Suppressor macrophage treated with lipopolysaccharide for 4 hours (primary cell): ENCODE results near the gene GREM2.

Experiments
- DNase-seq: peaks from one replicate; pipeline ENCODE4 v3.0.0-alpha.2; 2020

GREM2 gene

GRCh38 chr1:240611619-240612480 lies at the start of gene GREM2:
Gene GREM2, minus strand, starts transcription at chr1:240612155. Its CDS starts 118,680 bp downstream, at chr1:240493475.
- no peak for DNase-seq

- no peak for DNase-seq
These were observed 46.5 kb upstream of the GREM2 start for GRCh38 chr1:240658312-240658960.

GRCh38 chr1:240656531-240656930 lies 44.6 kb upstream of the GREM2 start:
- DNase-seq = no peak

GRCh38 chr1:240652961-240653409 lies 41.0 kb upstream of the GREM2 start:
- no peak for DNase-seq

GRCh38 chr1:240652549-240652948 lies 40.6 kb upstream of the GREM2 start:
- no peak for DNase-seq

GRCh38 chr1:240650877-240651276 lies 38.9 kb upstream of the GREM2 start:
- no peak for DNase-seq

- DNase-seq = no peak
These were observed 38.1 kb upstream of the GREM2 start for GRCh38 chr1:240649733-240650721.

- no peak for DNase-seq
These were observed 34.8 kb upstream of the GREM2 start for GRCh38 chr1:240646571-240647240.

- DNase-seq = no peak
These were observed 32.8 kb upstream of the GREM2 start for GRCh38 chr1:240644732-240645131.

GRCh38 chr1:240635466-240636256 lies 23.7 kb upstream of the GREM2 start:
- no peak for DNase-seq

- DNase-seq = no peak
These were observed 18.5 kb upstream of the GREM2 start for GRCh38 chr1:240630409-240630808.

- no peak for DNase-seq
These were observed 9.3 kb upstream of the GREM2 start for GRCh38 chr1:240621249-240621648.

GRCh38 chr1:240619906-240620621 lies 8.1 kb upstream of the GREM2 start:
- DNase-seq = no peak

GRCh38 chr1:240619357-240619756 lies 7.4 kb upstream of the GREM2 start:
- no peak for DNase-seq

- no peak for DNase-seq
These were observed 7.0 kb upstream of the GREM2 start for GRCh38 chr1:240618946-240619345.

GRCh38 chr1:240616018-240616417 lies 4.1 kb upstream of the GREM2 start:
- no peak for DNase-seq

GRCh38 chr1:240613356-240614142 lies 1.6 kb upstream of the GREM2 start:
- no peak for DNase-seq

- DNase-seq = no peak
These were observed 856 bp upstream of the GREM2 start for GRCh38 chr1:240612811-240613210.

GRCh38 chr1:240611228-240611618 lies 732 bp downstream of the GREM2 start:
- DNase-seq = no peak

- DNase-seq = no peak
These were observed 1.3 kb downstream of the GREM2 start for GRCh38 chr1:240610636-240611035.
